ENCODE results near the gene TMCO1. TPM values are rescaled to one million over a fixed set of nuclear protein-coding genes. Genes with fewer than 3 reads are reported as not detected.

Gene TMCO1
- total and polyA plus RNA-seq, 7 experiments from 2014 or later: 30.4 to 118 (median 51.9) TPM

GRCh38 chr1:165678509-165678908, 90.2 kb downstream of the TMCO1 start:
- Mint-ChIP-seq H3K9me3 (peaks cover 0 to 2% (median 0%) of the 10 kb centered on the region in 11 donors), H3K4me3 (peak overlapping the region in 5 of 10 donors; percentile 8 to 63 (median 35)), H3K4me1 (peaks cover 11 to 34% (median 31%) of the 10 kb centered on the region in 7 donors), H3K27ac (peak overlapping the region; percentile 13 to 87 (median 77)), H3K36me3 (peaks cover 20 to 70% (median 54%) of the 10 kb centered on the region in 5 donors), H3K27me3 (no peaks in the 10 kb centered on the region)
- POLR2A ChIA-PET: interaction anchor here (1.0 to 1.4 kb wide), 2 partner anchors 19 to 48 kb away, joined by 3 to 4 read pairs; partner anchors contain the start of genes ALDH9A1 and MGST3
- CTCF ChIA-PET: interaction anchor here (0.7 to 0.9 kb wide), 2 partner anchors 163 to 285 kb away, joined by 4 to 5 read pairs; no protein-coding TSS in a partner anchor
- peaks cover 0 to 8% of the 10 kb centered on the region in 2 donors for H3K4me1 ChIP-seq (ENCODE audit: control insufficient read depth in 2 of 2, insufficient read depth in 2 of 2, low read length in 2 of 2)
- peaks cover 4 to 59% (median 21%) of the 10 kb centered on the region in 3 experiments for H3K36me3 ChIP-seq (ENCODE audit: control insufficient read depth in 2 of 3, insufficient read depth in 3 of 3, low read length in 3 of 3)
- no peaks in the 10 kb centered on the region for H3K27me3 ChIP-seq (ENCODE audit: control insufficient read depth in 2 of 2, insufficient read depth in 2 of 2, low read length in 2 of 2)
- peak in 5 of 9 donors; percentile 16 to 46 (median 39) for DNase-seq
- no peak overlapping the region for H3K4me3 ChIP-seq (ENCODE audit: low read length)
- intact Hi-C loops (cut with micrococcal nuclease): loop anchor here in 1 of 2 donors (2.0 kb wide), 2 partner anchors 18 to 78 kb away; no protein-coding TSS in a partner anchor
- H3K9me3 ChIP-seq (ENCODE audit: control insufficient read depth in 2 of 3, low read length in 3 of 3): no peaks in the 10 kb centered on the region
- ATAC-seq: peak; percentile 74
- no peak overlapping the region for H3K27ac ChIP-seq (ENCODE audit: low read depth, low read length)

Other genes with a start within 250 kb of the TMCO1 start
- gene LRRC52, start 224.9 kb downstream of the TMCO1 start, total RNA-seq: not detected
- gene LRRC52, start 224.9 kb downstream of the TMCO1 start, polyA plus RNA-seq: not detected
- 10 to 100 TPM; 21.4 to 59.4 (median 48.3) TPM for gene MGST3, start 137.6 kb downstream of the TMCO1 start, total RNA-seq
- gene MGST3, start 137.6 kb downstream of the TMCO1 start, polyA plus RNA-seq: 100 to 1,000 TPM in 1 of 2 donors, 10 to 100 TPM in 1; 91.2 to 119 TPM
- 10 to 100 TPM; 25.0 to 46.0 (median 40.5) TPM for gene ALDH9A1, start 70.3 kb downstream of the TMCO1 start, total RNA-seq
- gene ALDH9A1, start 70.3 kb downstream of the TMCO1 start, polyA plus RNA-seq: 10 to 100 TPM; 74.1 to 88.4 TPM
- gene UCK2, start 58.7 kb upstream of the TMCO1 start, total RNA-seq: 10 to 100 TPM in 1 of 5 experiments, 1 to 10 TPM in 2, under 1 TPM in 2; 0.89 to 32.7 (median 1.2) TPM
- 1 to 10 TPM; 1.0 to 1.2 TPM for gene UCK2, start 58.7 kb upstream of the TMCO1 start, polyA plus RNA-seq